Measurements from ENCODE around the gene GLIPR1L1.

GLIPR1L1 gene

DNA sequence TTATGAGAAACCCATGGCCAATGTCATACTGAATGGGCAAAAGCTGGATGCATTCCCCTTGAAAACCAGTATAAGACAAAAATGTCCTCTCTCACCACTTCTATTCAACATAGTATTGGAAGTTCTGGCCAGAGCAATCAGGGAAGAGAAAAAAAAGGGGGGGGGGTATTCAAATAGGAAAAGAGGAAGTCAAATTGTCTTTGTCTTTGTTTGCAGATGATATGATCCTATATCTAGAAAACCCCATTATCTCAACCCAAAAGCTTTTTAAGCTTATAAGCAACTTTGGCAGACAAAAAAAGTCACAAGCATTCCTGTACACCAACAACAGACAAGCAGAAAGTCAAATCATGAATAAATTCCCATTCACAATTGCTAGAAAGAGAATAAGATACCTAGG lies 19.5 kb downstream of the GLIPR1L1 start:
- no peak for DNase-seq

- no peak for DNase-seq
Measured at GRCh38 chr12:75360920-75361319, 26.4 kb downstream of the GLIPR1L1 start.

DNA sequence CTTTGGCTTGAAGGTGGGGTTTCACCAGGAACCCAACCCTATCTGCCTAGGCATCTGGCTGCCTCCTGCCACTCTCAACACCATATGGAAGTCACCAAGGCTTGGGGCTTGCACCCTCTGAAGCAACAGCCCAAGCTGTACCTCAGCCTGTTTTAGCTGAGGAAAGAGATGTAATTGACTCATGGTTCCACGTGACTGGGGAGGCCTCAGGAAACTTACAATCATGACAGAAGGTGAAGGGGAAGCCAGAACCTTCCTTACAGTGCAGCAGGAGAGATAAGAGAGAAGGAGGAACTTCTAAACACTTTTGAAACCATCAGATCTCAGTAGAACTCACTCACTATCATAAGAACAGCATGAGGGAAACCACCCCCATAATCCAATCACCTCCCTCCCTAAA lies 26.9 kb downstream of the GLIPR1L1 start:
- DNase-seq = no peak

DNA sequence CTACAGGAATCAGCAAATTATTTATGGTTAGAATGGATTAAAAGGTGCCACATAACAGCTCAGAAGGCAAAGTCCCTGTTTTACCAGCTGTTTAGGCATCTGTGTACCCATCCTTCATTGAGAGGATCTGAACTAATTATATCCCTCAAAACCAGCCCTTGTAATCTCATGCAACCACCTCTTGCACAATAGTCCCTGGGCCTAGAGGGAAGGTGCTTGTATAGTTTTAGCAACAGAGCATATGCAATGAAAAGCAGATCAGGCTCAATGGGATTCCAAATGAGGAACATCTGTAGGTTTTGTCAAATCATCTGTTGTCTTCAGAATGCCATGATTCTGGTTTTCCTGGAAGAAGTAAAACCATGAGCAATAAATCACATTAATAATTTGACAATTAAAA lies 30.4 kb downstream of the GLIPR1L1 start:
- DNase-seq = no peak

- no peak for DNase-seq
Measured at GRCh38 chr12:75366629-75367028, 32.2 kb downstream of the GLIPR1L1 start.

DNA sequence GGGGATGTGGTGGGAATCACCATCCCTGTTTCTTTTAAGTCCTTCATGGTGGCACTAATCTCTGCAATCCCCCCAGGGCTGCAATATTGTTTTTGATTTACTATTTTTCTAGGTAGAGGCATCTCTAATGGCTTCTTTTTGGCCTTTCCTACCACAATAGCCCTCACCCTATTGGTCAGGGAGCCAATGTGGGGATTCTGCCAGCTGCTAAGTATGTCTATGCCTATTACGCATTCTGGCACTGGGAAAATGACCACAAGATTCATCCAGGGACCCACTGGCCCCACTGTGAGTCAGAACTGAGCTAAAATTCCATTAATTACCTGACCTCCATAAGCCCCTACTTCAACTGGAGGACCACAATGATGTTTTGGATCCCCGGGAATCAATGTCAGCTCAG lies 40.5 kb downstream of the GLIPR1L1 start:
- DNase-seq = no peak

GRCh38 chr12:75378354-75378753 lies 43.9 kb downstream of the GLIPR1L1 start:
- DNase-seq = no peak

GRCh38 chr12:75389061-75389460 lies 54.6 kb downstream of the GLIPR1L1 start:
- DNase-seq = peak; percentile 15

DNA sequence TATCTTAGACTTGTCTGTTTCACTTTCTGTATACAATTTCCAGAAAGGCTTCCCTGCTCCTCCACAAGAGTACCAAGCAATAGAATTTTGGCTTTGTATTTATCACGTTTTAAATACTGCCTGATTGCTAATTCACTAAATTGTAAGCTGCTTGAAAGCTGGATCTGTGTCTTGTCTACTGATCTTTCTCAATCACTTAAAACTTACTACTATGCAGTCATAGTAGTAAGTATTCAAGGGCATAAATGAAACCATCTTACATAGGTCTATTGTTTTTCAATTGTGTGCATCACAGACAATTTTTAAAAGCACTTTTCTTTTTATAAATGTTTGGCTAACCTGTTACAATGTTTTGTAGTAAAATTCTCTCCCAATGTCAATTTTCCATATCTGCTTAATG lies 55.2 kb downstream of the GLIPR1L1 start:
- no peak for DNase-seq

DNA sequence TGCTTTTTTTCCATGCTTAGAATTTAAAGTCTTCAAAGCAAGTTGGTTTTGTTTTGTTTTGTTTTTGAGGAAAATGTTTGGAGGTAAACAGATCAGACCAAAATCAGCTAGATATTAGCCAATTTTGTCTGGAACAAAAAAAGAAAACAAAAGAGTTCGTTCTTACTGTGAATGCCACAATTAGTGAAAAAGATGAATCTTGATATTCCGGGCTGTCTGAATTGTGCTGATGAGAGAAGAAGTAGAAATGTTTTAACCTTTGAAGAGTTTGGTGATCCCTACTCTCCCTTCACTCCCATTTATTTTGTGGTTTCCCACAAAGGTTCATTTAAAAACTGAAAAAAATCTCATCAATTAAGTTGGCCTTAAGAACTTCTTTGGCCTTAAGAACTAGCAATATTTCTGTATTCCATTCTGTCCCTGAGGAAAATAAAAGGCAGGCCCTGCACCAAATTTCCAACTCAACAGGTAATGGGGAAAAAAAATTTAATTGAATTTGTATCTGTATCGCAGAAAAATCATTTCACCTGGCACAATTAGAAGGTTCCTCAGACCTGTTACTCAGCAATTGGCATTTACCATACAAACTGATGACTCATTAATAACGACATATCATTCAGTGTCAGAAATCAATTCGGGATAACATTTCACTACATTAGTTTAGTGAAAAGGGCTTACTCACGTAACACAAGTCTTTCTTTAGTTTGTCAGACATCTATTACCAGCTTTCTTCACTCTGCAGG lies 55.9 kb downstream of the GLIPR1L1 start:
- DNase-seq = no peak

GRCh38 chr12:75390899-75391538 lies 56.5 kb downstream of the GLIPR1L1 start, which contains the start of gene GLIPR1L2:
Gene GLIPR1L2, plus strand, starts transcription at chr12:75391089. Its CDS starts 28 bp downstream, at chr12:75391117.
- DNase-seq = peak; percentile 95

GRCh38 chr12:75404231-75404630 lies 69.8 kb downstream of the GLIPR1L1 start:
- DNase-seq = no peak

- DNase-seq = no peak
Measured at GRCh38 chr12:75407683-75408082, 73.2 kb downstream of the GLIPR1L1 start.

GRCh38 chr12:75409830-75410229 lies 75.4 kb downstream of the GLIPR1L1 start:
- DNase-seq = no peak

DNA sequence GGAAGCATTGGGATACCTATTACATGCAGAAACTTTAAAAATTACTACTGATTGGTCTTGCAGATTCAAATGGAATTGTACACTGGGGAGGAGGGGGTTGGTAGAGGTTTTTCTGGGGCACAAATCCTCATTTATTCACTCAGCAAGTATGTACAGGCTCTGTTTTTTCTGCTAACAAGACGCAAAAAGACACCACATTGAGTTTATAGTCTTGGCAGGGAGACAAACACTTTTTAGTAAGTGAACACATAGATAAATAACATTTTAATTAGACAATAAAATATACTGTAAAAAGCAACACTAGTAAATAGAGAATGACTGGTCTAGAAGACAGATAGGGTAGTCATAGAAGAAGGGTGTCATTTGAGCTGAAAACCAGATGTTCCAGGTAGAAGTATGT lies 80.2 kb downstream of the GLIPR1L1 start:
- DNase-seq = no peak

DNA sequence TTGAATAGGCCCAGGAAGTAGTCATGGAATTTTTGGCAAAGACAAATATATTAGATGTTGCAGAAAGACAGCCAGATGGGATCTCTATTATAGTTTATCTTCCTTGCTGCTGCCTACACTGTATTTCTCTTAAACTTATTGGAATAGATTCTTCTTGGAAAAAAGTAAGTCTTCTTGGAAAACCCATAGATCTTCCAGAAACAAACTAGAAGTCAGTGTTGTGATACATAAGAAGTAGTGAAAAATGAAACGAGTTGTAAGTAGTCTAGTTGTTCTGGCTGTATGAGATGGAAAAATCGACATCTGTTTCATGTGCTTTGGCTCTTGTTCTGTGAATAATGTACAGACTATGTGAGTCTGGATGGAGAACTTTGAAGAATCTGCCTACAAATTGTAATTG lies 85.4 kb downstream of the GLIPR1L1 start:
- no peak for DNase-seq
